GM10266 (cell line): Measurements from ENCODE around the gene NCSTN.

ENCODE experiments used
- DNase-seq: peaks from one replicate; pipeline ENCODE4 v3.0.0; 2012; ENCODE audit errors: extremely low spot score
- CTCF ChIP-seq: IDR thresholded peaks from 2 replicates; pipeline ENCODE4 v1.5.1; 2012; ENCODE audit warnings: mild to moderate bottlenecking, low read depth; ENCODE audit not compliant: control insufficient read depth, insufficient read depth; ENCODE audit errors: missing control alignments

NCSTN gene

GRCh38 chr1:160406131-160406968, 63.2 kb downstream of the NCSTN start:
- TF ChIP-seq CTCF: no peak
- DNase-seq: no peak

- TF ChIP-seq CTCF: no peak
- DNase-seq: no peak
Observed at GRCh38 chr1:160407839-160408801, 64.9 kb downstream of the NCSTN start.
